Smooth muscle cell (in vitro differentiated cells): Measurements from ENCODE around the gene FBF1. TPM values are rescaled to one million over a fixed set of nuclear protein-coding genes. Genes with fewer than 3 reads are reported as not detected.

Experiments used
- DNase-seq: peaks from one replicate; lab custom pipeline; 2025; ENCODE audit not compliant: unreplicated experiment; lab: John Stamatoyannopoulos, UW
- H2AFZ ChIP-seq: fragments of 200-600 bp; sonication (generic); 2 replicates; pipeline ENCODE4 v1.6.0; 2016; ENCODE audit warnings: antibody characterized with exemption, low read depth, mild to moderate bottlenecking
- H3F3A ChIP-seq: fragments of 200-600 bp; sonication (generic); 2 replicates; pipeline ENCODE4 v1.6.0; 2017; ENCODE audit warnings: antibody characterized with exemption, low read depth
- H3K27ac ChIP-seq: fragments of 200-600 bp; sonication (generic); 2 replicates; pipeline ENCODE4 v1.5.1; 2016; ENCODE audit warnings: low read depth, mild to moderate bottlenecking
- H3K27me3 ChIP-seq: fragments of 200-600 bp; sonication (generic); 2 replicates; pipeline ENCODE4 v1.6.1; 2016; ENCODE audit warnings: low read depth, mild to moderate bottlenecking
- H3K36me3 ChIP-seq: fragments of 200-600 bp; sonication (generic); 2 replicates; pipeline ENCODE4 v1.5.1; 2016; ENCODE audit warnings: low read depth
- H3K4me1 ChIP-seq: fragments of 200-600 bp; sonication (generic); 2 replicates; pipeline ENCODE4 v1.5.1; 2016; ENCODE audit warnings: low read depth
- H3K4me2 ChIP-seq: fragments of 200-600 bp; sonication (generic); 2 replicates; pipeline ENCODE4 v1.6.0; 2016; ENCODE audit warnings: mild to moderate bottlenecking
- H3K4me3 ChIP-seq: fragments of 200-600 bp; sonication (generic); 2 replicates; pipeline ENCODE4 v1.5.1; 2016; ENCODE audit warnings: mild to moderate bottlenecking
- H3K79me2 ChIP-seq: fragments of 200-600 bp; sonication (generic); 2 replicates; pipeline ENCODE4 v1.6.0; 2016; ENCODE audit warnings: low read depth, mild to moderate bottlenecking
- H3K9ac ChIP-seq: fragments of 200-600 bp; sonication (generic); 2 replicates; pipeline ENCODE4 v1.6.0; 2016; ENCODE audit warnings: low read depth
- H3K9me3 ChIP-seq: fragments of 200-600 bp; sonication (generic); replicated peaks from 2 replicates; pipeline ENCODE4 v1.5.1; 2016; ENCODE audit warnings: low read depth
- H4K20me1 ChIP-seq: fragments of 200-600 bp; sonication (generic); 2 replicates; pipeline ENCODE4 v1.6.0; 2016; ENCODE audit warnings: low read depth
- WGBS: methylation state at CpG from one replicate; pipeline ENCODE4 v1.1.7; 2016; ENCODE audit warnings: low lambda C conversion rate; 5-methylcytosine and 5-hydroxymethylcytosine counted together
- polyA plus RNA-seq: library from polyadenylated mRNA; unstranded; fragments of >200 nt; fragmentation: Nextera tagmentation; extraction: Ambion mirVana; gene quantifications from 2 replicates; pipeline ENCODE4 v1.2.1, GENCODE V29; 2016
- total RNA-seq: library from RNA; depleted of rRNA; stranded (reverse); fragments of >200 nt; gene quantifications from 2 replicates; pipeline ENCODE4 v1.2.3, GENCODE V29; 2014
- TF ChIP-seq, protein P1 (sequence below): fragments of 200-600 bp; sonication (generic); IDR thresholded peaks from 2 replicates; pipeline ENCODE4 v1.5.1; 2017; ENCODE audit warnings: borderline replicate concordance, mild to moderate bottlenecking, antibody characterized with exemption; ENCODE audit not compliant: insufficient read depth, poor library complexity, severe bottlenecking

The FBF1 gene
- total and polyA plus RNA-seq, 2 experiments from 2014 or later: 4.6 to 8.4 TPM

DNA sequence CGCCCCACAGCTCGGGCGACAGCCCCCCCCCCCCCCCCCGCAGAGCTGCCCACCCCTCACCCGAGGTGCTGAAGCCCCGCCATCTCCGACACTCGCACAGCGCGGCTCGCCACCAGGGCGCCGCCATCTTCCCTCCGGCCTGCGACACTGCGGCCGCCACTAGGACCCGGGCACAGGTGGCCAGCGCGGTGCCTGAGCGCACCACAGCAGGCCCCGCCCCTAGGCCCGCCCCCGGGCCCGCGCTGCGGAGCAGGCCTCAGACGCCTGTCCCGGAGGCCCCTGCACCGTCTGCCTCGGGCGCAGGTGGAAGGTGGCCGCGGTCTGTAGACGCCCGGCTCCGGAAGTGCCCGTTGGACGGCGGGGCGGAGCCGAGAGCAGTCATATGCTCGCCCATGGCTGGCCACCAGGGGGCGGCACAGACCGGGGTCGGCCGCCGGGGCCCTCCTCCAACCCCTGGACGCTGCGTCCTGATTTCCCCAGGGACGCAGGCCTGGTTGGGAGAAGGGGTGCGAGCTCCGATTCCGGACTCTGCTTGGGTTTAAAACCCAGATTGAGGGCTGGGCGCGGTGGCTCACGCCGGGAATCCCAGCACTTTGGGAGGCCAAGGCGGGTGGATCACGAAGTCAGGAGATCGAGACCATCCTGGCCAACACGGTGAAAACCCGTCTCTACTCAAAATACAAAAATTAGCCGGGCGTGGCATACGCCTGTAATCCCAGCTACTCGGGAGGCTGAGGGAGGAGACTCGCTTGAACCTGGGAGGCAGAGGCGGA is 35.9 kb downstream of the FBF1 start, which contains the start of gene MRPL38:
Gene MRPL38 (minus strand): TSS at position 136 of the 773 bp plus-strand sequence. CDS start 9 bp downstream, at position 127.
- Histone ChIP-seq H3K27me3 (no peaks in the 10 kb centered on the region), H4K20me1 (no peaks in the 10 kb centered on the region), H3K36me3 (no peaks in the 10 kb centered on the region), H3K4me2 (peak within 1 kb of the TSS; percentile 96), H3K9me3 (no peaks in the 10 kb centered on the region), H3K27ac (peak within 1 kb of the TSS; percentile 27), H3K9ac (peak within 1 kb of the TSS; percentile 86), H3K79me2 (peaks cover 7% of the 10 kb centered on the region), H2AFZ (peak within 1 kb of the TSS; percentile 88), H3F3A (peaks cover 4% of the 10 kb centered on the region), H3K4me1 (peaks cover 9% of the 10 kb centered on the region), H3K4me3 (peak within 1 kb of the TSS; percentile 94)
- TF ChIP-seq, protein P1, sequence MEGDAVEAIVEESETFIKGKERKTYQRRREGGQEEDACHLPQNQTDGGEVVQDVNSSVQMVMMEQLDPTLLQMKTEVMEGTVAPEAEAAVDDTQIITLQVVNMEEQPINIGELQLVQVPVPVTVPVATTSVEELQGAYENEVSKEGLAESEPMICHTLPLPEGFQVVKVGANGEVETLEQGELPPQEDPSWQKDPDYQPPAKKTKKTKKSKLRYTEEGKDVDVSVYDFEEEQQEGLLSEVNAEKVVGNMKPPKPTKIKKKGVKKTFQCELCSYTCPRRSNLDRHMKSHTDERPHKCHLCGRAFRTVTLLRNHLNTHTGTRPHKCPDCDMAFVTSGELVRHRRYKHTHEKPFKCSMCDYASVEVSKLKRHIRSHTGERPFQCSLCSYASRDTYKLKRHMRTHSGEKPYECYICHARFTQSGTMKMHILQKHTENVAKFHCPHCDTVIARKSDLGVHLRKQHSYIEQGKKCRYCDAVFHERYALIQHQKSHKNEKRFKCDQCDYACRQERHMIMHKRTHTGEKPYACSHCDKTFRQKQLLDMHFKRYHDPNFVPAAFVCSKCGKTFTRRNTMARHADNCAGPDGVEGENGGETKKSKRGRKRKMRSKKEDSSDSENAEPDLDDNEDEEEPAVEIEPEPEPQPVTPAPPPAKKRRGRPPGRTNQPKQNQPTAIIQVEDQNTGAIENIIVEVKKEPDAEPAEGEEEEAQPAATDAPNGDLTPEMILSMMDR: peak; percentile 100
- 6% methylated on average over 60 of the region's 69 CpGs for WGBS
- peak; percentile 79 for DNase-seq

DNA sequence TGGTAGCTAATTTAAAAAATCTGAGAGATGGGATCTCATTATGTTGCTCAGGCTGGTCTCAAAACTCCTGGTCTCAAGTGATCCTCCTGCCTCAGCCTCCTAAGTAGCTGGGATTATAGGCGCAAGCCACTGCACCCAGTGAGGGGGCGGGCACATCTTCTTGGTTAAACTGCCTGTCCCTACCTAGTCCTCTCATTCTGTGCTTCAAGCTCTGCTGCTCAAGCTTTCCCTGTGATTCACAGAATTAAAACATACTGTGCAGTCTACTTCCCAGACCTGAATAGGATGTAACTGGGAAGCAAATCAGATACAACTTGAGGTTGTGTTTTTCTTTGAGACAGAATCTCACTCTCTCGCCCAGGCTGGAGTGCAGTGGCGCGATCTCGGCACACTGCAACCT is 38.4 kb downstream of the FBF1 start:
- no peak for DNase-seq
- no peak overlapping the region for H3K4me2 ChIP-seq
- no peaks in the 10 kb centered on the region for H4K20me1 ChIP-seq
- H3K27me3 ChIP-seq: no peaks in the 10 kb centered on the region
- H3K4me3 ChIP-seq: no peak overlapping the region
- TF ChIP-seq, protein P1: no peak
- WGBS: 96% methylated on average over 6 of the region's 6 CpGs
- H3K9ac ChIP-seq: no peak overlapping the region
- H3K4me1 ChIP-seq: peaks cover 9% of the 10 kb centered on the region
- H3K79me2 ChIP-seq: peaks cover 7% of the 10 kb centered on the region
- no peak overlapping the region for H2AFZ ChIP-seq
- no peak overlapping the region for H3K27ac ChIP-seq
- no peaks in the 10 kb centered on the region for H3K9me3 ChIP-seq
- H3K36me3 ChIP-seq: no peaks in the 10 kb centered on the region
- peaks cover 14% of the 10 kb centered on the region for H3F3A ChIP-seq

GRCh38 chr17:75901727-75902126 is 39.1 kb downstream of the FBF1 start:
- Histone ChIP-seq H3K4me1 (peaks cover 9% of the 10 kb centered on the region), H3K36me3 (no peaks in the 10 kb centered on the region), H3K9me3 (no peaks in the 10 kb centered on the region), H3K4me2 (no peak overlapping the region), H3K9ac (no peak overlapping the region), H3K27ac (no peak overlapping the region), H3K79me2 (peaks cover 7% of the 10 kb centered on the region), H3F3A (peaks cover 16% of the 10 kb centered on the region), H2AFZ (no peak overlapping the region), H4K20me1 (no peaks in the 10 kb centered on the region), H3K27me3 (no peaks in the 10 kb centered on the region), H3K4me3 (no peak overlapping the region)
- 95% methylated on average over 18 of the region's 18 CpGs for WGBS
- TF ChIP-seq, protein P1: no peak
- DNase-seq: no peak
